ENCODE results near the gene ZBTB18. TPM values are rescaled to one million over a fixed set of nuclear protein-coding genes. Genes with fewer than 3 reads are reported as not detected.

ZBTB18 gene
- total RNA-seq, 2 experiments from 2014 or later: 4.7 to 5.1 TPM

- CTCF ChIA-PET: no interaction called here
- POLR2A ChIA-PET: no interaction called here
Measured at GRCh38 chr1:244021427-244021826, 29.7 kb upstream of the ZBTB18 start.

GRCh38 chr1:244022311-244022710 lies 28.8 kb upstream of the ZBTB18 start:
- H3K4me1 Mint-ChIP-seq (ENCODE audit: low read depth): no peaks in the 10 kb centered on the region
- H3K9me3 Mint-ChIP-seq: no peaks in the 10 kb centered on the region
- H3K27me3 Mint-ChIP-seq: peaks cover 2% of the 10 kb centered on the region
- no peak for DNase-seq
- H3K36me3 Mint-ChIP-seq: no peaks in the 10 kb centered on the region
- H3K27ac Mint-ChIP-seq: no peak overlapping the region
- intact Hi-C loops (cut with micrococcal nuclease): no loop called here
- ChIA-PET CTCF (no interaction called here), POLR2A (no interaction called here)
- no peak overlapping the region for H3K4me3 Mint-ChIP-seq

More at GRCh38 chr1:244021427-244021826, 29.7 kb upstream of the ZBTB18 start:
- H3K9me3 Mint-ChIP-seq: no peaks in the 10 kb centered on the region
- DNase-seq: no peak
- no peaks in the 10 kb centered on the region for H3K4me1 Mint-ChIP-seq (ENCODE audit: low read depth)
- intact Hi-C loops (cut with micrococcal nuclease): no loop called here
- no peak overlapping the region for H3K27ac Mint-ChIP-seq
- H3K4me3 Mint-ChIP-seq: no peak overlapping the region
- no peaks in the 10 kb centered on the region for H3K36me3 Mint-ChIP-seq
- H3K27me3 Mint-ChIP-seq: peaks cover 2% of the 10 kb centered on the region

- CTCF ChIA-PET: no interaction called here
- Mint-ChIP-seq H3K4me1 (ENCODE audit: low read depth) (no peaks in the 10 kb centered on the region), H3K36me3 (no peaks in the 10 kb centered on the region)
Measured at GRCh38 chr1:244022864-244023440, 28.1 kb upstream of the ZBTB18 start.

GRCh38 chr1:244027491-244028145 lies 23.5 kb upstream of the ZBTB18 start:
- intact Hi-C loops (cut with micrococcal nuclease): no loop called here
- CTCF ChIA-PET: interaction anchor here (0.6 kb wide), 1 partner anchor 192 kb away, joined by 4 read pairs; no protein-coding TSS in a partner anchor
- POLR2A ChIA-PET: no interaction called here
- Mint-ChIP-seq H3K9me3 (no peaks in the 10 kb centered on the region), H3K4me1 (ENCODE audit: low read depth) (no peaks in the 10 kb centered on the region), H3K4me3 (no peak overlapping the region), H3K36me3 (no peaks in the 10 kb centered on the region), H3K27me3 (no peaks in the 10 kb centered on the region), H3K27ac (no peak overlapping the region)
- no peak for DNase-seq

More at GRCh38 chr1:244022864-244023440, 28.1 kb upstream of the ZBTB18 start:
- H3K27me3 Mint-ChIP-seq: peaks cover 2% of the 10 kb centered on the region
- no peak overlapping the region for H3K27ac Mint-ChIP-seq
- H3K4me3 Mint-ChIP-seq: no peak overlapping the region
- intact Hi-C loops (cut with micrococcal nuclease): no loop called here
- no peak for DNase-seq
- POLR2A ChIA-PET: no interaction called here
- no peaks in the 10 kb centered on the region for H3K9me3 Mint-ChIP-seq

GRCh38 chr1:244028701-244029100 lies 22.4 kb upstream of the ZBTB18 start:
- DNase-seq: no peak
- Mint-ChIP-seq H3K4me3 (no peak overlapping the region), H3K27ac (no peak overlapping the region), H3K9me3 (no peaks in the 10 kb centered on the region), H3K36me3 (no peaks in the 10 kb centered on the region), H3K27me3 (peaks cover 4% of the 10 kb centered on the region), H3K4me1 (ENCODE audit: low read depth) (no peaks in the 10 kb centered on the region)
- ChIA-PET CTCF (interaction anchor here (0.7 kb wide), 1 partner anchor 195 kb away, joined by 7 read pairs; no protein-coding TSS in a partner anchor), POLR2A (no interaction called here)
- intact Hi-C loops (cut with micrococcal nuclease): no loop called here

GRCh38 chr1:244029124-244029523 lies 22.0 kb upstream of the ZBTB18 start:
- ChIA-PET CTCF (interaction anchor here (0.6 to 0.7 kb wide), 2 partner anchors 18 to 195 kb away, joined by 3 to 7 read pairs; no protein-coding TSS in a partner anchor), POLR2A (no interaction called here)
- DNase-seq: no peak
- H3K27ac Mint-ChIP-seq: no peak overlapping the region
- no peaks in the 10 kb centered on the region for H3K36me3 Mint-ChIP-seq
- no peaks in the 10 kb centered on the region for H3K4me1 Mint-ChIP-seq (ENCODE audit: low read depth)
- intact Hi-C loops (cut with micrococcal nuclease): no loop called here
- H3K9me3 Mint-ChIP-seq: no peaks in the 10 kb centered on the region
- peaks cover 6% of the 10 kb centered on the region for H3K27me3 Mint-ChIP-seq
- no peak overlapping the region for H3K4me3 Mint-ChIP-seq

GRCh38 chr1:244030481-244031040 lies 20.5 kb upstream of the ZBTB18 start:
- POLR2A ChIA-PET: no interaction called here
- no peaks in the 10 kb centered on the region for H3K9me3 Mint-ChIP-seq
- DNase-seq: no peak
- intact Hi-C loops (cut with micrococcal nuclease): no loop called here
- CTCF ChIA-PET: no interaction called here
- no peak overlapping the region for H3K27ac Mint-ChIP-seq
- H3K36me3 Mint-ChIP-seq: no peaks in the 10 kb centered on the region
- peaks cover 6% of the 10 kb centered on the region for H3K27me3 Mint-ChIP-seq
- H3K4me1 Mint-ChIP-seq (ENCODE audit: low read depth): no peaks in the 10 kb centered on the region
- no peak overlapping the region for H3K4me3 Mint-ChIP-seq

GRCh38 chr1:244035358-244035757 lies 15.7 kb upstream of the ZBTB18 start:
- ChIA-PET POLR2A (no interaction called here), CTCF (interaction anchor here (0.6 kb wide), 1 partner anchor 599 kb away, joined by 3 read pairs; no protein-coding TSS in a partner anchor)
- no peaks in the 10 kb centered on the region for H3K36me3 Mint-ChIP-seq
- intact Hi-C loops (cut with micrococcal nuclease): no loop called here
- no peak for DNase-seq
- H3K27me3 Mint-ChIP-seq: peaks cover 9% of the 10 kb centered on the region
- no peak overlapping the region for H3K4me3 Mint-ChIP-seq
- H3K27ac Mint-ChIP-seq: no peak overlapping the region
- H3K9me3 Mint-ChIP-seq: no peaks in the 10 kb centered on the region
- H3K4me1 Mint-ChIP-seq (ENCODE audit: low read depth): no peaks in the 10 kb centered on the region

GRCh38 chr1:244037252-244037651 lies 13.8 kb upstream of the ZBTB18 start:
- no peak overlapping the region for H3K4me3 Mint-ChIP-seq
- ChIA-PET POLR2A (no interaction called here), CTCF (no interaction called here)
- no peaks in the 10 kb centered on the region for H3K4me1 Mint-ChIP-seq (ENCODE audit: low read depth)
- no peak overlapping the region for H3K27ac Mint-ChIP-seq
- H3K9me3 Mint-ChIP-seq: no peaks in the 10 kb centered on the region
- intact Hi-C loops (cut with micrococcal nuclease): no loop called here
- no peaks in the 10 kb centered on the region for H3K36me3 Mint-ChIP-seq
- peaks cover 9% of the 10 kb centered on the region for H3K27me3 Mint-ChIP-seq
- DNase-seq: no peak

- Mint-ChIP-seq H3K27me3 (peaks cover 3% of the 10 kb centered on the region), H3K9me3 (no peaks in the 10 kb centered on the region), H3K4me3 (no peak overlapping the region), H3K4me1 (ENCODE audit: low read depth) (peaks cover 11% of the 10 kb centered on the region), H3K27ac (no peak overlapping the region), H3K36me3 (no peaks in the 10 kb centered on the region)
- ChIA-PET POLR2A (no interaction called here), CTCF (no interaction called here)
- intact Hi-C loops (cut with micrococcal nuclease): loop anchor here (10.0 kb wide), 1 partner anchor 697 kb away; no protein-coding TSS in a partner anchor
- no peak for DNase-seq
Measured at GRCh38 chr1:244041466-244042120, 9.5 kb upstream of the ZBTB18 start.

GRCh38 chr1:244042293-244042692 lies 8.8 kb upstream of the ZBTB18 start:
- POLR2A ChIA-PET: no interaction called here
- DNase-seq: no peak
- no peaks in the 10 kb centered on the region for H3K9me3 Mint-ChIP-seq
- H3K27me3 Mint-ChIP-seq: no peaks in the 10 kb centered on the region
- CTCF ChIA-PET: no interaction called here
- H3K27ac Mint-ChIP-seq: no peak overlapping the region
- H3K36me3 Mint-ChIP-seq: no peaks in the 10 kb centered on the region
- no peak overlapping the region for H3K4me3 Mint-ChIP-seq
- intact Hi-C loops (cut with micrococcal nuclease): loop anchor here (10.0 kb wide), 1 partner anchor 697 kb away; no protein-coding TSS in a partner anchor
- peaks cover 17% of the 10 kb centered on the region for H3K4me1 Mint-ChIP-seq (ENCODE audit: low read depth)

- intact Hi-C loops (cut with micrococcal nuclease): loop anchor here (10.0 kb wide), 1 partner anchor 700 kb away; no protein-coding TSS in a partner anchor
- H3K36me3 Mint-ChIP-seq: no peaks in the 10 kb centered on the region
- no peak overlapping the region for H3K4me3 Mint-ChIP-seq
- H3K4me1 Mint-ChIP-seq (ENCODE audit: low read depth): peaks cover 19% of the 10 kb centered on the region
- no peaks in the 10 kb centered on the region for H3K9me3 Mint-ChIP-seq
- POLR2A ChIA-PET: no interaction called here
- no peak for DNase-seq
- CTCF ChIA-PET: no interaction called here
- no peaks in the 10 kb centered on the region for H3K27me3 Mint-ChIP-seq
- H3K27ac Mint-ChIP-seq: no peak overlapping the region
Measured at GRCh38 chr1:244044423-244044822, 6.7 kb upstream of the ZBTB18 start.
